GM10266 (cell line): Measurements from ENCODE around the gene LIMK1.
"Not testable (repeated sequence)": the region's sequence is repeated elsewhere in the genome, so short reads cannot be mapped to it uniquely, and the experiment has no call there.

Experiments
- DNase-seq: peaks from one replicate; pipeline ENCODE4 v3.0.0; 2012; ENCODE audit errors: extremely low spot score
- TF ChIP-seq, protein P1 (sequence below): IDR thresholded peaks from 2 replicates; pipeline ENCODE4 v1.5.1; 2012; ENCODE audit warnings: mild to moderate bottlenecking, low read depth; ENCODE audit not compliant: control insufficient read depth, insufficient read depth; ENCODE audit errors: missing control alignments

Gene LIMK1

DNA sequence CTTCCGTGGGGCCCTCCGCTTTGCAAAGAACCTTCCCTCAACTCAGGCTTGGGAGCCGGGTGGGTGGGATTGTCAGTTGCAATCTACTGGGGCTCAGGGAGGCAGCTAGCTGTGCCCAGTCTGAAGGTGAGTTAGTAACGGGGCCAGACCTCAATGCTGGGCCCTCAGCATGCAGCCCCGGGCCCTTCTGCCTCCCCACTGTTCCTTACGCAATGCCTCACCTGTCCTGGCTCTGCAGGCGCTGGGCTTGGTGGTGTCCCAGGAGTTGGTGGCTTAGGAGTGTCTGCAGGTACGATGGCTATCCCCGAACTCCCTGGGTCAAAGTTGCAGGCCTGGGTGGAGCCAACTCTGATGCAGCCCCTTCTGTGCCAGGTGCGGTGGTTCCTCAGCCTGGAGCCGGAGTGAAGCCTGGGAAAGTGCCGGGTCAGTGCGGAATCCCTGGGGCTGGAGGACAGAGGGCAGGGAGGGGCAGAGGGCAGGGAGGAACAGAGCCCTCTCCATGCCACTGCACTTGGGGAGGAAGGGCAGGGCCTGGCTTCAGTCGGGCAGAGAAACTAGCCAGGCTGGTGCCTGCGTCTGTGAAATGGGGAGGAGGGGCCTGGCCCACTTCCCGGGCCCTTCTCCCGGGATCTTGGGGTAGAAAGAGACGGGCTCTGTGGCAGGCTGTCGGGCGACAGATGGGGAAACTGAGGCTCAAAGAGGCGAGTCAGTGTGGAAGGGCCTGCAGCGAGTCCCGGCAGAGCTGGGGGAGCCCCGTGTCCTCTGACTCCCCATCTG lies 40.7 kb upstream of the LIMK1 start:
- no peak for DNase-seq
- TF ChIP-seq, protein P1, sequence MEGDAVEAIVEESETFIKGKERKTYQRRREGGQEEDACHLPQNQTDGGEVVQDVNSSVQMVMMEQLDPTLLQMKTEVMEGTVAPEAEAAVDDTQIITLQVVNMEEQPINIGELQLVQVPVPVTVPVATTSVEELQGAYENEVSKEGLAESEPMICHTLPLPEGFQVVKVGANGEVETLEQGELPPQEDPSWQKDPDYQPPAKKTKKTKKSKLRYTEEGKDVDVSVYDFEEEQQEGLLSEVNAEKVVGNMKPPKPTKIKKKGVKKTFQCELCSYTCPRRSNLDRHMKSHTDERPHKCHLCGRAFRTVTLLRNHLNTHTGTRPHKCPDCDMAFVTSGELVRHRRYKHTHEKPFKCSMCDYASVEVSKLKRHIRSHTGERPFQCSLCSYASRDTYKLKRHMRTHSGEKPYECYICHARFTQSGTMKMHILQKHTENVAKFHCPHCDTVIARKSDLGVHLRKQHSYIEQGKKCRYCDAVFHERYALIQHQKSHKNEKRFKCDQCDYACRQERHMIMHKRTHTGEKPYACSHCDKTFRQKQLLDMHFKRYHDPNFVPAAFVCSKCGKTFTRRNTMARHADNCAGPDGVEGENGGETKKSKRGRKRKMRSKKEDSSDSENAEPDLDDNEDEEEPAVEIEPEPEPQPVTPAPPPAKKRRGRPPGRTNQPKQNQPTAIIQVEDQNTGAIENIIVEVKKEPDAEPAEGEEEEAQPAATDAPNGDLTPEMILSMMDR, result no peak

DNA sequence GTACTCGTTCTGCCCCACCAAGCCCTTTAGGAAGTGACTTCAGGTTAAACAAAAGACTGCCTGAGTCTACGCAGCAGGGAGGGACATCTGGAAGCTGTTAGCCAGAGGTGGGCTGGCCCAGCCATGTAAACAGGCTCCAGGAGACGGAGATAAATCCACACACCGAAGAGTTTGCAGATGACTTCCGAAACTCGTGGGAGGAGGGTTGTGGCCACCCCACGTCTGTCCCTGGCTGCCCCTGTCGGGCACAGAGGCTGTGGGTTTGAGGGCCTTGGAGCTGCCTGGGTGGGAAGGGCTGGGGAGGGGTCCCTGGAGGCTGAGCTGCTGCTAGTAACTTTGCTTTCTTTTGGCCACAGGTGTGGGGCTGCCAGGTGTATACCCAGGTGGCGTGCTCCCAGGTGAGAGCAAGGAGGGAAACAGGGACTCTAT lies 40.1 kb upstream of the LIMK1 start:
- TF ChIP-seq, protein P1, result no peak
- no peak for DNase-seq

DNA sequence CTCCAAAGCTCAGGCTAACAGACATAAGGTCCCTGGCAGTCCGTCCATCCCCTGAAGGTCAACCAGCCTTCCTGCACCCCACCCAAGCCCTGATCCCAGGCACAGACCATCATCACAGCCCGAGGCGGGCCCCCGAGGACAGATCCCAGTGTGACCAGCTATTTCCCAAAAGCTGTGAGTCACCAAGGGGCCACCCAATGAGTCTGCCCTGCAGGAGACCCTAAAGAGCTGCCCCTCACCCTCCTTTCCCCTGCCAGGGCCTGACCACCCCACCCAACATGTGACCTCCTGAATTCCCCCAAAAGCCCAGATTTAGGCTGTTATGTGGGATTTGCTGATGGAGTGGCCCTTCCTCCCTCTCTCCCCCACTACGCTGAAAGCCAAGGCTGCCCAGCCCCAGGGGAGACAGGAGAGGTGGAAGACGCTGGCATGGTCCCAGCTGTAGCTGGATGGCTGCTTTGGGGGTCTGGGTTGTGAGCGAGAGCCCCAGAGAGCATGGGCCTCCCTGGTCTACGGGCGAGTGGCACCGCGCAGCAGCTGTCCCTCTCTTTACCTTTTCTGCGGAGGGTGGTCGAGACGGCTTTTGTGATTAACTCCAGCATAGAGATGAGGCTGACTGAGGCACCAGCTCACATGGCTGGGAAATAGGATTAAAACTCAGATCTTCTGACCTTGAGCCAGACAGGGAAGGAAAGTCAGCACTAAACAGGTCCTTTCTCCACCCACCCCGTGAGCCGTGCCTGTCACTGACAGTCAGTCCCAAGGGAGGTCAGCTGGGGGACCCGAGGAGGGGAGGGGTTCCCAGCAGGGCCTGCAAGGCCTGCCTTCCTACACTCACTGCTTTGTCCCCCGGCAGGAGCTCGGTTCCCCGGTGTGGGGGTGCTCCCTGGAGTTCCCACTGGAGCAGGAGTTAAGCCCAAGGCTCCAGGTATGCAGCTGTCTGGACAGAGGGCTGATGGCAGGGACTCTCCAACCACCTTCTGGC lies 38.9 kb upstream of the LIMK1 start:
- no peak for DNase-seq
- TF ChIP-seq, protein P1, result no peak

DNA sequence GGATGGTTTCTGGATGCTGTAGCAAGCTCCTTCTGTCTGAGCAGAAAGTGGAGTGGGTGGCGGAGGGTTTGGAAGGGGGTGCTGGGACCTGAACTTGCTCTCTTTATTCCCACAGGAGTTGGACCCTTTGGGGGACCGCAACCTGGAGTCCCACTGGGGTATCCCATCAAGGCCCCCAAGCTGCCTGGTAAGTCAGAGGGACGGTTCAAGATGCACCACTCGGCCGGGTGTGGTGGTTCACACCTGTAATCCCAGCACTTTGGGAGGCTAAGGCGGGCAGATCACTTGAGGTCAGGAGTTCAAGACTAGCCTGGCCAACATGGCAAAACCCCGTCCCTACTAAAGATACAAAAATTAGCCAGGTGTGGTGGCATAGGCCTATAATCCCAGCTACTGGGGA lies 37.0 kb upstream of the LIMK1 start:
- not testable (repeated sequence) for DNase-seq

DNA sequence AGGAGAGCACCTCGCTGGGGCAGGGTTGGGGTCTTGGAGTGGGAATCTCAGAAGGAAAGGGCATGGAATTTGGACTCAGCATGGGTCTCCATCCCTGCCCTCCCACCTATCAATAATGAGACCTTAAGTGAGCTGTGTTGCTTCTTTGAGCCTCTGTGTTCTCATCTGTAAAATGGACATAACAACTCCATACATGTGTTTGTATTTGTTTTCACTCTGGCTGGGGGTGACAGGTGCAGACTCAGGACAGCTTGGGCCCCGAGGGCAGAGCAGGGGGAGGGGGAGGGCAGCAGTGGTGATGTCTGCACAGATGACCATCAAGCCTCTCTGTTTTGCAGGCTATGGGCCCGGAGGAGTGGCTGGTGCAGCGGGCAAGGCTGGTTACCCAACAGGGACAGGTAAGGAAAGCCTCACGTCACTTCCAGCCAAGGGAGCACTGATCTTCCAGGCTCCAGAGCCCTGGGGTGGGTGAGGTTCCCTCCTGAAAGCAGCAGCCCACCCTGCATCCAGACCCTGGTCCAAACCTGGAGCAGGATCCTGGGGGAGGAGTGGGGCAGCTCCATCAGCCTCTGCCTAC lies 35.7 kb upstream of the LIMK1 start:
- DNase-seq, result no peak
- TF ChIP-seq, protein P1, result no peak

DNA sequence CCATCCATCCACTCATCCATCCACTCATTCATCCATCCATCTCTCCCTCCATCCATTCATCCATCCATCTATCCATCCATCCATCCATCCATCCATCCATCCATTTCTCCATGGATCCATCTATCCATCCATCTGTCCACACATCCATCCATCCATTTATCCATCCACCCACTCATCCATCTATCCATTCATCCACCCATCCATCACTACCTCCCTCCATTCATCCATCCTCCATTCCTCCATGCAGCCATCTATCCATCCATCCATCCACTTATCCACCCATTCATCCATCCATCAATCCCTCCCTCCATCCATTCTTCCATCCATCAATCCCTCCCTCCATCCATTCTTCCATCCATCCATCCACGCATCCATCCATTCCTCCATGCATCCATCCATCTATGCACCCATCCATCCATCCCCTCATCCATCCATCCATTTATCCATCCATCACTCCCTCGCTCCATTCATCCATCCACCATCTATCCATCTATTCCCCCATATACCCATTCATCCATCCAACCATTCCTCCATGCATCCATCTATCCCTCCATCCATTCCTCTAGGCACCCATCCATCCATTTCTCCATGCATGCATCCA lies 34.5 kb upstream of the LIMK1 start:
- TF ChIP-seq, protein P1, result no peak
- no peak for DNase-seq
